Forelimb muscle (tissue), 1 donor: ENCODE data around the gene ZBED6. TPM values are rescaled to one million over a fixed set of nuclear protein-coding genes. Genes with fewer than 3 reads are reported as not detected.
"Not testable (repeated sequence)": the region's sequence is repeated elsewhere in the genome, so short reads cannot be mapped to it uniquely, and the experiment has no call there.

ENCODE experiments used
- DNase-seq: peaks from one replicate; pipeline ENCODE4 v3.0.0-alpha.2; 2013; ENCODE audit warnings: low read depth
- polyA plus RNA-seq: library from polyadenylated mRNA; unstranded; fragments of 120-200 nt; gene quantifications from one replicate; pipeline ENCODE4 v1.2.1, GENCODE V29; 2013; ENCODE audit not compliant: insufficient read length

Gene ZBED6
- polyA plus RNA-seq, 1 donor, result 12.0 TPM

GRCh38 chr1:203781962-203782361 is 13.5 kb upstream of the ZBED6 start:
- DNase-seq, result no peak

- no peak for DNase-seq
Observed at GRCh38 chr1:203789966-203790365, 5.5 kb upstream of the ZBED6 start.

DNA sequence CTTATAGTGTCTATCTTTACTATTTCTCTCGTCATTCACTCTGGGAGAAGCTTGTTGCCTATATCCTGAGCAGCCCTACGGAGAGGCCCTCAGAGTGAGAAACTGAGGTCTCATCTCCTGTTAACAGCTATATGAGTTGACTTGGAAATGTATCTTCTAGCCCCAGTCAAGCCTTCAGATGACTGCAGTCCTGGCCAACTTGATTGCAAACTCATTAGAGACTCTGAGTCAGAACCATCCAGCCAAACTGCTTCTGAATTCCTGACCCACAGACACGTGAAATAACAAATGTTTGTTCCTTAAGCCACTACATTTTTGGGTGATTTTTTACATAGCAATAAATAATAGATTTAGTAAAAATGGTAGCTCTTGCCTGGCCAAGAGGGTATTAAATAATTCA is 3.9 kb upstream of the ZBED6 start:
- DNase-seq, result no peak

DNA sequence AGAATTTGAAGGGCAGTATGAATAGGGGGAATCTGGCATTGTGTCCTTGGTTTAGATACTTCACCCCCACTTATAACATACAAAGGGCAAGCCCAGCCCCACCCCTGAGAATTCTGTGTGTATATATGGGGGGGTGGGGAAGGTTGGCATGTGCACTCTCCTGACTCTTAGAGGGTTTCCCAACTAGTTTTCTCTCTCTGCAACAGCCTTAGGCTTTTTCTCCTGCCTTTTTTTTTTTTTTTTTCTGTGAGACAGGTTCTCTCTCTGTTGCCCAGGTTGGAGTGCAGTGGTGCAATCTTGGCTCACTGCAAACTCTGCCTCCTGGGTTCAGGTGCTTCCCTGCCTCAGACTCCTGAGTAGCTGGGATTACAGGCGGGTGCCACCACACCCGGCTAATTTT is 2.9 kb upstream of the ZBED6 start:
- no peak for DNase-seq

GRCh38 chr1:203793561-203793960 is 1.9 kb upstream of the ZBED6 start:
- DNase-seq, result not testable (repeated sequence)

- DNase-seq, result no peak
Observed at GRCh38 chr1:203794764-203795440, 521 bp upstream of the ZBED6 start.

GRCh38 chr1:203796236-203796605 is 798 bp downstream of the ZBED6 start:
- no peak for DNase-seq

DNA sequence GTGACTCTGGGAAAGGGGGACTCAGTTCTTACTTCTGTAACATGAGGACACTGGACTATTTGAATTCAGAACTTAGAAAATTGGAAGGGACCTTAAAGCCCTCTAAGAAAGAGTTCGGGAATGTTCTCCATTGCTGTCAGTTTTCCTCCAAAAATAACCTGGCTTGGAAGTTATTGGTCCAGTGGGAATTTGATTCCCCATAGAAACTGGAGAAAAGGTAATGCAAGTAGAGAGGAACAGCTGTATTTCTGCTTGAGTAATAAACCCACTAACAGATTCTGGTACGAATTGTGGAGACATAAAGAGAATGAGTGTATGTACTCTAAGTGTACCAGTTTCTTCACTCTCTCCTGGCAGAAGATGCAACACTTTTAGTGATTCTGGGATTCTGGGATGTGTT is 1.8 kb downstream of the ZBED6 start:
- DNase-seq, result no peak

DNA sequence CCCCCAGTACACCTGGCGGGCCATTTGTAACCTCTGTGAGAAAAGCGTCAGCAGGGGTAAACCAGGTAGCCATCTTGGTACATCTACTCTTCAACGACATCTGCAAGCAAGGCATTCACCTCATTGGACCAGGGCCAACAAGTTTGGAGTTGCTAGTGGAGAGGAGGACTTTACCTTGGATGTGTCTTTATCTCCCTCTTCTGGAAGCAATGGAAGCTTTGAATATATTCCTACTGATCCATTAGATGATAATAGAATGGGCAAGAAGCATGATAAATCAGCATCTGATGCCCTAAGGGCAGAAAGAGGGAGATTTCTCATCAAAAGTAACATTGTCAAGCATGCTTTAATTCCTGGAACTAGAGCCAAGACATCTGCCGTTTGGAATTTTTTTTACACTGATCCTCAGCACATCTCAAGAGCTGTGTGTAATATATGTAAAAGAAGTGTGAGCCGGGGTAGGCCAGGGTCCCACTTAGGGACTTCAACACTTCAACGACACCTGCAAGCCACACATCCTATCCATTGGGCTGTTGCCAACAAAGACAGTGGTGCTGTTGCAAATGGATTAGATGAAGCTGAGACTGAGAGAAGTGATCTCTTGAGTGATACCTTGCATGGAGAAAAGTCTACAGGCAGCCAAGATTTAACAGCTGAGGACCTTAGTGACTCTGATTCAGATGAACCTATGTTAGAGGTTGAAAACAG is 2.7 kb downstream of the ZBED6 start:
- no peak for DNase-seq

DNA sequence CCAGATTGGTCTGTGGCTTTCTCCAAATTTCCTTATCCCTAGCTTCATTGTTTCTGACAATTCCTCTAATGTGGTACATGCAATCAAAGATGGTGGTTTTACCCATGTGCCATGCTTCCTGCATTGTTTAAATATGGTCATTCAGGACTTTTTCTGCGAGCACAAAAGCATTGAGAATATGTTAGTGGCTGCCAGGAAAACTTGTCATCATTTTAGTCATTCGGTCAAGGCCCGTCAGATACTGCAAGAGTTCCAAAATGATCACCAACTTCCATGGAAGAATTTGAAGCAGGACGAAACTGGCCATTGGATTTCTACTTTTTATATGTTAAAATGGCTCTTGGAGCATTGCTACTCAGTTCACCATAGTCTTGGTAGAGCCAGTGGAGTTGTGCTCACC is 3.7 kb downstream of the ZBED6 start:
- no peak for DNase-seq

DNA sequence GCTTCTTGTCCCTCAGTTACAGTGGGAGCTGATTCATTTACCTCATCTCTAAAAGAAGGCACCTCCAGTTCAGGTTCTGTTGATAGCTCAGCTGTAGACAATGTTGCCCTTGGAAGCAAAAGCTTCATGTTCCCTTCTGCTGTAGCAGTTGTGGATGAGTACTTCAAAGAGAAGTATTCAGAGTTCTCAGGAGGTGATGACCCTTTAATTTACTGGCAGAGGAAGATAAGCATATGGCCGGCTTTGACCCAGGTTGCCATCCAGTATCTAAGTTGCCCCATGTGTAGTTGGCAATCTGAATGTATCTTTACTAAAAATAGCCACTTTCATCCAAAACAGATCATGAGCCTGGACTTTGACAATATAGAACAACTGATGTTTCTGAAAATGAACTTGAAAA is 4.5 kb downstream of the ZBED6 start:
- no peak for DNase-seq

- no peak for DNase-seq
Observed at GRCh38 chr1:203805689-203806088, 10.3 kb downstream of the ZBED6 start.

GRCh38 chr1:203807196-203807595 is 11.8 kb downstream of the ZBED6 start:
- no peak for DNase-seq

DNA sequence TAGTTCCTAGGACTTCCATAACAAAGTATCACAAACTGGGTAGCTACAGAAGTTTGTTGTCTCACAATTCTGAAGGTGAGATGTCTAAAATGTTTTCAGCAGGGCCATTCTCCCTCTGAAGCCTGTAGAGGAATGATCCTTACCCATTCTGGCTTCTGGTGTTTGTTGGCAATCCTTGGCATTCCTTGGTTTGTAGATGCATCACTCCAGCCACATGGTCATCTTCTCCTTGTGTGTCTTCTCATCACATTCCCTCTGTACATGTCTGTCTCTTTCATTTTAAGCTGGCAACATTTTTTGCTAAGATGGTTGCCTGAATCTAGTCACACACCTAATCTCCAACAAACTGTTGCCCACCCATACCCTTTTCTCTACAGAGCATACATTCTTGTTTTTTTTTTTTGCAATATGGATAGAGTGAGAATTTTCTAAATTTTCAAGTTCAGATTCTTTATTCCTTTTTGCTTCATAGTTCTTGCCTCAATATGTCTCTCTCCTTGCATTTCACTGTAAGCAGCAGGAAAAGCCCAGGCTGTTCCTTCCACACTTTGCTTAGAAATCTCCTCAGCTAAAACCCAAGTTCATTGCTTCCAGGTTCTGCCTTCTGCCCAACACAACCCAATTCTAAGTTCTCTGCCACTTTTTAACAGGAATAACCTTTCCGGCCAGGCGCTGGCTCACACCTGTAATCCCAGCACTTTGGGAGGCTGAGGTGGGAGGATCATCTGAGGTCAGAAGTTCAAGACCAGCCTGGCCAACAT is 18.3 kb downstream of the ZBED6 start:
- DNase-seq, result no peak

DNA sequence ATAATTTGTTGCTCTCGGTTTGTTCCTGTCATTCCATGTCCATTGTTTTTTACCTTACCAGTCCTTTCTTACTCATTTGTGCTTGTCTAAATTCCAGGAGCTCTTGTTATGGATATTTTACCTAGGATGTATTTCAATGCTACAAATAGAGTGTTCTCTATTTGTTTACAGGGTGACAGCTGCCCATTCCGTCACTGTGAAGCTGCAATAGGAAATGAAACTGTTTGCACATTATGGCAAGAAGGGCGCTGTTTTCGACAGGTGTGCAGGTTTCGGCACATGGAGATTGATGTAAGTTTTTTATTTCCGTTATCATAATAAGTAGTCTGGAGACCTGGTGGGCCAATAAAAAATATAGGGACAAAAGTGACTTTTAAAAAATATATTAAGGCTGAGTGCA is 23.0 kb downstream of the ZBED6 start:
- no peak for DNase-seq

DNA sequence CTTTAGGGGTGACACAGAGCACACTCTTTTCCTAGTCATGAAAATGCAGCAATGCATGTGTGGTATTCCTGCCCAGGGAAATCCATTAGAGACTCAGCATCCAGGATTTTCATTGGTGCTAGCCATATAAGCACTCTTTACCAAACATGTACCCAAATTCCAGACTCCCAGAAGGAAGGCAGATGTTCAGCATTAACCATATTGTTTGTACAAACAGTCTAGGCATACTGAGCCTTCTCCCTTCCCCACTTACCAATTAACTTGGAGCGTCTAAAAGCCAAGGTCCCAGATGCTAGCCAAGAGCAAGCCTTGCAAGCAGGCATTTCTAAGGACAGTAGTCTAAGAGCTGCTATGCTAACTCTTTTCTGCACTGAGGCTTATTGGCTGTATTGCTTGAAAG is 27.9 kb downstream of the ZBED6 start:
- DNase-seq, result no peak

GRCh38 chr1:203826175-203826574 is 30.8 kb downstream of the ZBED6 start:
- no peak for DNase-seq

DNA sequence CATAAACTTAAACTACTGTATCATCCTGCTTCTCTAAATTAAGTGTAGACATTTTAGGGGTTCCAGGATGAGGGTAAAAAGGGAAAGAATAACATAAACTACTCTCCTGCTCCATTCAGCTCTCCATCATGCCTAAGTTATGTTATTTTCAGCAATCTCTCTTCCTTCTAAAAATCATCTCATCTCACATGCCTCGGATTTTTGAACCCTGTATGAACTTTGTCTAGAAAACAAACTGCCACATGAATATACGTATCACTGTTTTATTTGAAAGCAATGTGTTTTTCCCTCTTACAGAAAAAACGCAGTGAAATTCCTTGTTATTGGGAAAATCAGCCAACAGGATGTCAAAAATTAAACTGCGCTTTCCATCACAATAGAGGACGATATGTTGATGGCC is 32.6 kb downstream of the ZBED6 start:
- DNase-seq, result no peak

GRCh38 chr1:203828503-203828902 is 33.1 kb downstream of the ZBED6 start:
- no peak for DNase-seq

GRCh38 chr1:203829247-203829646 is 33.8 kb downstream of the ZBED6 start:
- DNase-seq, result not testable (repeated sequence)

- DNase-seq, result no peak
Observed at GRCh38 chr1:203835476-203835875, 40.1 kb downstream of the ZBED6 start.

GRCh38 chr1:203839081-203839480 is 43.7 kb downstream of the ZBED6 start:
- no peak for DNase-seq
